Measurements from ENCODE around the gene SLFN5.

Gene SLFN5

DNA sequence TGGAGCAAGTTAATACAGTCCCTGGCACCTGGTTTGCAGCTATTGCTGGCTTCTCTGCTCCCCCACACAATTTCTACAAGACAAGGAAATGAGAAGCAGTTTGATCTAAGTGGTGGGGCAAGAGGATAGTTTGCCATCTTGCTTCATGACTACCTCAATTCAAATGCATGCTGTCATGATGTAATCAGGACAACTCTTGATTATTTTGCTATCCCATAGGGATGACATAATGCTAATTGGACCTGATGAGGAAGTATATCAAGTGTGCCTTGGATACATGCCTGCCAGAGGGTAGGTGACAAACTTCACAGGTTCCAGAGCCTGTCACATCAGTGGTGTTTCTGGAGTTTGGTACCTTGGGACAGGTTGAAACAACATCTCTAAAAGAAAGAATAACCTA lies 40.9 kb downstream of the SLFN5 start:
- no peak for DNase-seq (ENCODE audit: low read depth)

DNA sequence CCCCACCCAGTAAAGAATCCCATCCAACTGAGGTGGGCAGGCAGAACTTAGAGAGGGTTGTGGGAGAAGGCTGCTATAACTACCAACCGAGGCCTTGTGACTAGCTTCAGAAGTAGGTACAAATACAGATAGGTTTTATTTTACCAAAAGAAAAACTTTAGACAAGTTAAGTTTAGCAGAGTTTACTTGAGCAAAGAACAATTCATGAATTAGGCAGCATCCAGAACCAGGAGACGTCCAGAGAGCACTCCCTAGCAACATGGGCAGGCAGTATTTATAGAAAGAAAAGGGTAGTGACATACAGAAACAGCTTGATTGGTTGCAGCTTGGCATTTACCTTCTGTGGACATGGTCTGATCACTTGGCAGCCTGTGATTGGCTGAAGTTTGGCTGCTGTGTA lies 42.1 kb downstream of the SLFN5 start:
- DNase-seq (ENCODE audit: low read depth) = no peak
- no peak overlapping the region for H3K4me3 ChIP-seq (ENCODE audit: low read depth, low read length)
- TF ChIP-seq, protein P1, sequence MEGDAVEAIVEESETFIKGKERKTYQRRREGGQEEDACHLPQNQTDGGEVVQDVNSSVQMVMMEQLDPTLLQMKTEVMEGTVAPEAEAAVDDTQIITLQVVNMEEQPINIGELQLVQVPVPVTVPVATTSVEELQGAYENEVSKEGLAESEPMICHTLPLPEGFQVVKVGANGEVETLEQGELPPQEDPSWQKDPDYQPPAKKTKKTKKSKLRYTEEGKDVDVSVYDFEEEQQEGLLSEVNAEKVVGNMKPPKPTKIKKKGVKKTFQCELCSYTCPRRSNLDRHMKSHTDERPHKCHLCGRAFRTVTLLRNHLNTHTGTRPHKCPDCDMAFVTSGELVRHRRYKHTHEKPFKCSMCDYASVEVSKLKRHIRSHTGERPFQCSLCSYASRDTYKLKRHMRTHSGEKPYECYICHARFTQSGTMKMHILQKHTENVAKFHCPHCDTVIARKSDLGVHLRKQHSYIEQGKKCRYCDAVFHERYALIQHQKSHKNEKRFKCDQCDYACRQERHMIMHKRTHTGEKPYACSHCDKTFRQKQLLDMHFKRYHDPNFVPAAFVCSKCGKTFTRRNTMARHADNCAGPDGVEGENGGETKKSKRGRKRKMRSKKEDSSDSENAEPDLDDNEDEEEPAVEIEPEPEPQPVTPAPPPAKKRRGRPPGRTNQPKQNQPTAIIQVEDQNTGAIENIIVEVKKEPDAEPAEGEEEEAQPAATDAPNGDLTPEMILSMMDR (IDR thresholded peaks at IDR 0.05; ENCODE audit: insufficient read depth, low read depth, low read length, missing control alignments) = no peak

More for the DNA sequence above, 40.9 kb downstream of the SLFN5 start:
- no peak overlapping the region for H3K4me3 ChIP-seq (ENCODE audit: low read depth, low read length)
- TF ChIP-seq, protein P1 (IDR thresholded peaks at IDR 0.05; ENCODE audit: insufficient read depth, low read depth, low read length, missing control alignments) = no peak

DNA sequence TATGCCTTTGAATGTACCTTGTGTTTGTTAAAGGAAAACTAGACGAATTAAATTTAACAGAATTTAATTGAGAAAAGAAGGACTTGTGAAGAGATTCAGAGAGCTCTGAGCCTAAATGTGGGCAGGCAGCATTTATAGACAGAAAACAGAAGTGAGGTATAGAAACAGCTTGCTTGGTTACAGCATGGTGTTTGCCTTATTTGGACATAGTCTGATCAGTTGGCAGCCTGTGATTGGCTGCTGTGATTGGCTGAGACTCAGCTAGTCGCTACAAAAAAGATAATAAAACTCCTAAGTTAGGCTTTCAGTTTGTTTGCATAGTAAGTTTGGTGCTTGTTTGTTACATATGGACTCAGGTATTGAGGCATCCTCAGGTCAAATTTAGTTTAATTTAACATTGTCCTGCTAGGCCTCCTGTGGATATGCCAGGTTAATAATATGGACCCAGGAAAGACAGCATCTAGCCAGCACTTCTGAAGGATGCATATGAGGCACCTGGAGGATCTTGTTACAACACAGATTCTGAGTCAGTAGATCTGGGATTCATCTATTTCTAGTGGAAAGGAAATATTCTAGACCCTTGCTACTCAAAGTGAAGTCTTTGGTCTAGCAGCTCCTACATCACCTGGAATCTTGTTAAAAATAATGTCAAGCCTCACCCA lies 43.4 kb downstream of the SLFN5 start:
- TF ChIP-seq, protein P1 (IDR thresholded peaks at IDR 0.05; ENCODE audit: insufficient read depth, low read depth, low read length, missing control alignments) = no peak
- peak; percentile 64 for DNase-seq (ENCODE audit: low read depth)
- H3K4me3 ChIP-seq (ENCODE audit: low read depth, low read length) = peak overlapping the region; percentile 2; the same call in 1 of the 2 replicates

DNA sequence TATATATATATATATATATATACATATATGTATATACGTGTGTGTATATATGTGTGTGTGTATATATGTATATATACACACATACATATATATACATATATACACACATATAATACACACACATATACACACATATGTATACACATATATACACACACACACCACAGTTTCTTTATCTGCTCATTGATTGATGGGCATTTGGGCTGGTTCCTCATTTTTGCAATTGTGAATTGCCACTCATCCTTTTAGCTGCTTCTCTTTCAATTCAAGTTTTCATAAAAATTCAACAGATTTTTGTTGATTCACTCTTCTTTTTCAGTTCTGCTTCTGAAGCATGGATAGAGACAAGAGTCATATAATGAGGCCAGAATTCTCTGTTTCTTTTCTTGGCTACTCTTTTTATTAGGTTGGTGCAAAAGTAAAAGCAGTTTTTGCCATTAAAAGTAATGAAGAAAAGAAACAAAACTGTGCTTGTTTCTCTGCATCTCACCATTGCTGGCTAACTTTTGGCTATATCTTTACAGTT lies 44.5 kb downstream of the SLFN5 start:
- no peak overlapping the region for H3K4me3 ChIP-seq (ENCODE audit: low read depth, low read length)
- TF ChIP-seq, protein P1 (IDR thresholded peaks at IDR 0.05; ENCODE audit: insufficient read depth, low read depth, low read length, missing control alignments) = no peak
- DNase-seq (ENCODE audit: low read depth) = peak; percentile 30

DNA sequence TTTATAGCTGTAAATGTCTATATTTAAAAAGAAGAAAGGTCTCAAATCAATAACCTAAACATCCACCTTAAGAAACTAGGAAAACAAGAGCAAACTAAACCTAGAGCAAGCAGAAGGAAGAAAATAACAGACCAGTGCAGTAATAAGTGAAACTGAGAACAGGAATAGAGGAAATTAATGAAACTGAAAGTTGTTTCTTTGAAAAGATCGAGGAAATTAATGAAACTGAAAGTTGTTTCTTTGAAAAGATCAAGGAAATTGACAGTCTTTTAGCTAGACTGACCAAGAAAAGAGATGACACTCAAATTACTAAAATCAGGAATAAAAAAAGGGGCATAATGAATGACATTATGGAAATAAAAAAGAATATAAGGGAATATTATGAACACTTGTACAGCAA lies 46.4 kb downstream of the SLFN5 start:
- H3K4me3 ChIP-seq (ENCODE audit: low read depth, low read length) = no peak overlapping the region
- no peak for DNase-seq (ENCODE audit: low read depth)
- TF ChIP-seq, protein P1 (IDR thresholded peaks at IDR 0.05; ENCODE audit: insufficient read depth, low read depth, low read length, missing control alignments) = no peak

DNA sequence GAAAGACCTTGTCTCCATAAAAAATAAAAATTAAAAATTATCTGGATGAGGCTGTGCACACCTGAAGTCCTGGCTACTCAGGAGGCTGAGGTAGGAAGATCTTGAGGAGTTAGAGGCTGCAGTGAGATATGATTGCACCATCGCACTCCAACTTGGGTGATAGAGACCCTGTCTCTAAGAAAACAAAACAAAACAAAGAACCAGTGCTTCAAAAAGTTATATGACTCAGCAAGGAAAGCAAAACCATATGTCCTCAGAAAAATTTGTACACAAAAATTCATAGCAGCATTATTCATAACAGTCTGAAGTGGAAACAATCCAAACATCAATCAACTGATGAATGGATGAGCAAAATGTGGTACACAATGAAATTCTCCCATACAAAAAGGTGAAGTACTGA lies 48.9 kb downstream of the SLFN5 start:
- H3K4me3 ChIP-seq (ENCODE audit: low read depth, low read length) = no peak overlapping the region
- TF ChIP-seq, protein P1 (IDR thresholded peaks at IDR 0.05; ENCODE audit: insufficient read depth, low read depth, low read length, missing control alignments) = no peak
- DNase-seq (ENCODE audit: low read depth) = no peak
